ENCODE results near the gene TSGA10IP.
"Not testable (repeated sequence)": the region's sequence is repeated elsewhere in the genome, so short reads cannot be mapped to it uniquely, and the experiment has no call there.

Gene TSGA10IP

DNA sequence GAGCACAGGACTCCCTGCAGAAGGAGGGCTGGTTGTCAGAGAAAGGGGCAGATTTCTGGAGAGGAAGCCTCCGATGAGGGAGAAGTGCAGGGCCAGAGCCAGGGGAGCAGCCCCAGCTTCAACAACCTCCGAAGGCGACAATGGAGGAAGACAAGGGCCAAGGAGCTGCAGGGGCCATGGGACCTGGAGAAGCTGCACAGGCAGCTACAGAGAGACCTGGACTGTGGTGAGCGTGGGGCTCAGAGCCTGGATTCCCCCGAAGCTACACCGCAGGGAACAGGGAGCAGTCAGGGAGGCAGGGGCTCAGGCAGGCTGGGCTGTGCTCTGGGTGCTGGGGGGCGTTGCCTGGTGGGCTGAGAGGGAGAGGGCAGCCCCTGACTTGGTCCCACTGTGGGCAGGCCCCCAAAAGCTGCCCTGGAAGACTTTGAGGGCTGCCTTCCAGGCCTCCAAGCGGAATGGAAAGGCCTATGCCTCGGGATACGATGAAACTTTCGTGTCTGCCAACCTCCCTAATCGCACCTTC is 2.4 kb downstream of the TSGA10IP start:
- no CpG with 5 or more reads among the region's 12 CpGs for WGBS (ENCODE audit: extremely low coverage, insufficient coverage, insufficient read length)
- Histone ChIP-seq H2BK120ac (ENCODE audit: insufficient read depth, low read length, poor library complexity) (no peak overlapping the region), H2BK5ac (ENCODE audit: low read depth, low read length, poor library complexity) (no peak overlapping the region), H3K27ac (ENCODE audit: low read depth, low read length) (no peak overlapping the region), H4K91ac (ENCODE audit: low read depth, low read length) (no peak overlapping the region), H3K23ac (ENCODE audit: low read length) (no peak overlapping the region), H2BK12ac (ENCODE audit: low read length) (no peak overlapping the region), H3K4me2 (ENCODE audit: low read length) (no peak overlapping the region), H3K4me1 (ENCODE audit: control insufficient read depth in 1 of 2, insufficient read depth in 2 of 2, low read length in 2 of 2) (no peaks in the 10 kb centered on the region), H4K12ac (ENCODE audit: low read depth, low read length) (no peak overlapping the region), H3K9me3 (ENCODE audit: insufficient read depth, low read depth, low read length) (no peaks in the 10 kb centered on the region), H3K4me3 (ENCODE audit: low read depth, low read length) (no peak overlapping the region), H3K9ac (ENCODE audit: low read length) (no peak overlapping the region), H2AFZ (ENCODE audit: insufficient read depth, low read length, poor library complexity) (no peak overlapping the region), H3K79me2 (ENCODE audit: control insufficient read depth, insufficient read depth, low read length, poor library complexity) (no peaks in the 10 kb centered on the region), H4K8ac (ENCODE audit: low read depth, low read length) (no peak overlapping the region), H3K36me3 (ENCODE audit: control insufficient read depth in 1 of 2, insufficient read depth in 2 of 2, low read length in 2 of 2) (no peaks in the 10 kb centered on the region), H3K79me1 (ENCODE audit: low read length) (no peaks in the 10 kb centered on the region), H3K4ac (ENCODE audit: low read depth, low read length) (no peak overlapping the region), H2AK5ac (ENCODE audit: low read length) (no peak overlapping the region), H3K18ac (ENCODE audit: low read length) (no peak overlapping the region), H3K14ac (ENCODE audit: low read length) (no peak overlapping the region), H3K27me3 (ENCODE audit: insufficient read depth, low read length) (no peaks in the 10 kb centered on the region)
- no peak for DNase-seq

DNA sequence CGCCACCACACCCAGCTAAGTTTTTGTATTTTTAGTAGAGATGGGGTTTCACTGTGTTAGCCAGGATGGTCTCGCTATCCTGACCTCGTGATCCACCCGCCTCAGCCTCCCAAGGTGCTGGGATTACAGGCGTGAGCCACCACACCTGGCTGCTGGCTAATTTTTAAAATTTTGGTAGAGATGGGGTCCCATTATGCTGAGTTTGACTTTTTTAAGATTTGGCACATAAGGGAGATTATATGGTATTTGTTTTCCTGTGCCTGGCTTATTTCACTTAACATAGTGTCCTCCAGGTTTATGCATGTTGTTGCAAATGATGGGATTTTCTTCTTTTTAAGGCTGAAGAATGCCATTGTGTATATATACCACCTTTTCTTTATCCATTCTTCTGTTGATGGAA is 5.4 kb downstream of the TSGA10IP start:
- H3K4me3 ChIP-seq (ENCODE audit: low read depth, low read length); H3K79me2 ChIP-seq (ENCODE audit: control insufficient read depth, insufficient read depth, low read length, poor library complexity); DNase-seq; H3K79me1 ChIP-seq (ENCODE audit: low read length); H3K14ac ChIP-seq (ENCODE audit: low read length); H3K9ac ChIP-seq (ENCODE audit: low read length); H3K27me3 ChIP-seq (ENCODE audit: insufficient read depth, low read length); H3K18ac ChIP-seq (ENCODE audit: low read length); H3K36me3 ChIP-seq (ENCODE audit: control insufficient read depth in 1 of 2, insufficient read depth in 2 of 2, low read length in 2 of 2); H3K4me2 ChIP-seq (ENCODE audit: low read length); H3K4me1 ChIP-seq (ENCODE audit: control insufficient read depth in 1 of 2, insufficient read depth in 2 of 2, low read length in 2 of 2); H3K4ac ChIP-seq (ENCODE audit: low read depth, low read length); H4K8ac ChIP-seq (ENCODE audit: low read depth, low read length); H4K12ac ChIP-seq (ENCODE audit: low read depth, low read length); H4K91ac ChIP-seq (ENCODE audit: low read depth, low read length); H2BK12ac ChIP-seq (ENCODE audit: low read length); H2BK5ac ChIP-seq (ENCODE audit: low read depth, low read length, poor library complexity); H2BK120ac ChIP-seq (ENCODE audit: insufficient read depth, low read length, poor library complexity); H3K9me3 ChIP-seq (ENCODE audit: insufficient read depth, low read depth, low read length); H3K27ac ChIP-seq (ENCODE audit: low read depth, low read length); H3K23ac ChIP-seq (ENCODE audit: low read length); H2AFZ ChIP-seq (ENCODE audit: insufficient read depth, low read length, poor library complexity); H2AK5ac ChIP-seq (ENCODE audit: low read length): not testable (repeated sequence)
- WGBS (ENCODE audit: extremely low coverage, insufficient coverage, insufficient read length): no CpG with 5 or more reads among the region's 5 CpGs

DNA sequence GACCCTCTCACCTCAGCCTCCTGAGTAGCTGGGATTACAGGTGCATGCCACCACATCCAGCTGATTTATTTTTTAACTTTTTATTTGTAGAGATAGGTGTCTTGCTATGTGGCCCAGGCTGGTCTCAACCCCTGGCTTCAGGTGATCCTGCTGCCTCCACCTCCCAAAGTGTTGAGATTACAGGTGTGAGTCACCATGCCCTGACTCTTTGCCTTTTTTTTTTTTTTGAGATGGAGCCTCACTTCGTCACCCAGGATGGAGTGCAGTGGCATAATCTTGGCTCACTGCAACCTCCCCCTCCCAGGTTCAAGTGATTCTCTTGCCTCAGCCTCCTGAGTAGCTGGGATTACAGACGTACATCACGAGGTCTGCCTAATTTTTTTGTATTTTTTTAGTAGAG is 6.4 kb downstream of the TSGA10IP start:
- not testable (repeated sequence) for H3K79me2 ChIP-seq (ENCODE audit: control insufficient read depth, insufficient read depth, low read length, poor library complexity); H3K23ac ChIP-seq (ENCODE audit: low read length)
- WGBS (ENCODE audit: extremely low coverage, insufficient coverage, insufficient read length): no CpG with 5 or more reads among the region's 3 CpGs

DNA sequence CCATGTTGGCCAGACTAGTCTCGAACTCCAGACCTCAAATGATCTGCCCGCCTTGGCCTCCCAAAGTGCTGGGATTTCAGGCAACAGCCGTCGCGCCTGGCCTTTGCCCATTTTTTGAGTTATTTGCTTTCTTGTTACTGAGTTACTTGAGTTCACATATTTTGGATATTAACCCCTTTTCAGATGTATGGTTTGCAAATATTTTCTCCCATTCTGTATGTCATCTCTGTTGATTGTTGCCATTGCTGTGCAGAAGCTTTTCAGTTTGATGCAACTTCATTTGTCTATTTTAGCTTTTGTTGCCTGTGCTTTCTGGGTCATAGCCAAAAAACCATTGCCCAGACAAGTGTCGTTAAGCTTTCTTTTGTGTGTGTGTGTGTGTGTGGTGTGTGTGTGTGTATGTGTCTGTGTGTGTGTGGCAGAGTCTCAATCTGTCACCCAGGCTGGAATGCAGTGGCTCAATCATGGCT is 6.8 kb downstream of the TSGA10IP start:
- H3K36me3 ChIP-seq (ENCODE audit: control insufficient read depth in 1 of 2, insufficient read depth in 2 of 2, low read length in 2 of 2): no peaks in the 10 kb centered on the region
- H3K9me3 ChIP-seq (ENCODE audit: insufficient read depth, low read depth, low read length): no peaks in the 10 kb centered on the region
- no peak overlapping the region for H3K23ac ChIP-seq (ENCODE audit: low read length)

More for the DNA sequence above, 6.4 kb downstream of the TSGA10IP start:
- H3K4me3 ChIP-seq (ENCODE audit: low read depth, low read length); H2BK120ac ChIP-seq (ENCODE audit: insufficient read depth, low read length, poor library complexity); H3K79me1 ChIP-seq (ENCODE audit: low read length); H4K8ac ChIP-seq (ENCODE audit: low read depth, low read length); H3K27me3 ChIP-seq (ENCODE audit: insufficient read depth, low read length); H3K36me3 ChIP-seq (ENCODE audit: control insufficient read depth in 1 of 2, insufficient read depth in 2 of 2, low read length in 2 of 2); H3K9me3 ChIP-seq (ENCODE audit: insufficient read depth, low read depth, low read length); H2BK12ac ChIP-seq (ENCODE audit: low read length); DNase-seq; H2AK5ac ChIP-seq (ENCODE audit: low read length); H3K4me1 ChIP-seq (ENCODE audit: control insufficient read depth in 1 of 2, insufficient read depth in 2 of 2, low read length in 2 of 2); H2BK5ac ChIP-seq (ENCODE audit: low read depth, low read length, poor library complexity); H3K14ac ChIP-seq (ENCODE audit: low read length); H3K27ac ChIP-seq (ENCODE audit: low read depth, low read length); H3K9ac ChIP-seq (ENCODE audit: low read length); H3K4me2 ChIP-seq (ENCODE audit: low read length); H4K12ac ChIP-seq (ENCODE audit: low read depth, low read length); H3K4ac ChIP-seq (ENCODE audit: low read depth, low read length); H2AFZ ChIP-seq (ENCODE audit: insufficient read depth, low read length, poor library complexity); H4K91ac ChIP-seq (ENCODE audit: low read depth, low read length); H3K18ac ChIP-seq (ENCODE audit: low read length): not testable (repeated sequence)

More for the DNA sequence above, 6.8 kb downstream of the TSGA10IP start:
- Histone ChIP-seq H3K4me2 (ENCODE audit: low read length) (no peak overlapping the region), H4K91ac (ENCODE audit: low read depth, low read length) (no peak overlapping the region), H2BK5ac (ENCODE audit: low read depth, low read length, poor library complexity) (no peak overlapping the region), H3K4ac (ENCODE audit: low read depth, low read length) (no peak overlapping the region), H3K79me2 (ENCODE audit: control insufficient read depth, insufficient read depth, low read length, poor library complexity) (no peaks in the 10 kb centered on the region), H3K4me1 (ENCODE audit: control insufficient read depth in 1 of 2, insufficient read depth in 2 of 2, low read length in 2 of 2) (no peaks in the 10 kb centered on the region), H3K18ac (ENCODE audit: low read length) (no peak overlapping the region), H3K79me1 (ENCODE audit: low read length) (no peaks in the 10 kb centered on the region), H2BK12ac (ENCODE audit: low read length) (no peak overlapping the region), H3K9ac (ENCODE audit: low read length) (no peak overlapping the region), H3K14ac (ENCODE audit: low read length) (no peak overlapping the region), H4K12ac (ENCODE audit: low read depth, low read length) (no peak overlapping the region), H2BK120ac (ENCODE audit: insufficient read depth, low read length, poor library complexity) (no peak overlapping the region), H4K8ac (ENCODE audit: low read depth, low read length) (no peak overlapping the region), H2AK5ac (ENCODE audit: low read length) (no peak overlapping the region), H3K4me3 (ENCODE audit: low read depth, low read length) (no peak overlapping the region), H2AFZ (ENCODE audit: insufficient read depth, low read length, poor library complexity) (no peak overlapping the region), H3K27ac (ENCODE audit: low read depth, low read length) (no peak overlapping the region), H3K27me3 (ENCODE audit: insufficient read depth, low read length) (no peaks in the 10 kb centered on the region)
- WGBS (ENCODE audit: extremely low coverage, insufficient coverage, insufficient read length): no CpG with 5 or more reads among the region's 6 CpGs
- DNase-seq: no peak
